ENCODE measurements around the gene TRAF3.
A peak's percentile ranks its signal among the peaks of the same experiment; 100 is the strongest.

TRAF3 gene

GRCh38 chr14:102938191-102938590, 160.9 kb downstream of the TRAF3 start:
- Histone ChIP-seq H3F3A (ENCODE audit: insufficient read depth, low read length) (0 out of 2 replicates have a peak, but pooled peaks cover 6% of the 10 kb centered on the region), H3K79me2 (ENCODE audit: insufficient read depth, low read length) (no peaks in the 10 kb centered on the region), H3K27ac (ENCODE audit: low read depth, low read length, poor library complexity, severe bottlenecking) (peak overlapping the region; percentile 99), H3K4me2 (ENCODE audit: low read length) (no peak overlapping the region), H3K36me3 (ENCODE audit: insufficient read depth, low read length) (no peaks in the 10 kb centered on the region; the same call in 1 of the 2 replicates), H3K4me1 (ENCODE audit: insufficient read depth, low read length, severe bottlenecking) (peaks cover 99% of the 10 kb centered on the region), H3K9me3 (ENCODE audit: low read length) (no peaks in the 10 kb centered on the region), H3K9me2 (ENCODE audit: low read depth, low read length) (no peaks in the 10 kb centered on the region), H3K9ac (ENCODE audit: low read length) (no peak overlapping the region; the same call in 1 of the 2 replicates), H3K4me3 (ENCODE audit: low read depth, low read length, poor library complexity, severe bottlenecking) (no peak overlapping the region), H2AFZ (ENCODE audit: low read length) (no peak overlapping the region), H3K27me3 (ENCODE audit: insufficient read depth, low read length) (no peaks in the 10 kb centered on the region), H4K20me1 (ENCODE audit: insufficient read depth, low read length) (no peaks in the 10 kb centered on the region)
- TF ChIP-seq CTCF (IDR thresholded peaks at IDR 0.05; ENCODE audit: low read length) (no peak), EZH2 (IDR thresholded peaks at IDR 0.05; ENCODE audit: borderline replicate concordance, low read length) (no peak)

GRCh38 chr14:102939329-102939728, 162.1 kb downstream of the TRAF3 start:
- Histone ChIP-seq H3K36me3 (ENCODE audit: insufficient read depth, low read length) (no peaks in the 10 kb centered on the region; the same call in 1 of the 2 replicates), H3K27me3 (ENCODE audit: insufficient read depth, low read length) (no peaks in the 10 kb centered on the region), H3K4me2 (ENCODE audit: low read length) (no peak overlapping the region), H3K9ac (ENCODE audit: low read length) (no peak overlapping the region; the same call in 1 of the 2 replicates), H3K9me3 (ENCODE audit: low read length) (no peaks in the 10 kb centered on the region), H3F3A (ENCODE audit: insufficient read depth, low read length) (0 out of 2 replicates have a peak, but pooled peaks cover 6% of the 10 kb centered on the region), H3K79me2 (ENCODE audit: insufficient read depth, low read length) (no peaks in the 10 kb centered on the region), H3K4me1 (ENCODE audit: insufficient read depth, low read length, severe bottlenecking) (peaks cover 94% of the 10 kb centered on the region), H3K9me2 (ENCODE audit: low read depth, low read length) (no peaks in the 10 kb centered on the region), H3K27ac (ENCODE audit: low read depth, low read length, poor library complexity, severe bottlenecking) (peak overlapping the region; percentile 92), H2AFZ (ENCODE audit: low read length) (no peak overlapping the region), H4K20me1 (ENCODE audit: insufficient read depth, low read length) (no peaks in the 10 kb centered on the region), H3K4me3 (ENCODE audit: low read depth, low read length, poor library complexity, severe bottlenecking) (no peak overlapping the region)
- TF ChIP-seq EZH2 (IDR thresholded peaks at IDR 0.05; ENCODE audit: borderline replicate concordance, low read length) (no peak), CTCF (IDR thresholded peaks at IDR 0.05; ENCODE audit: low read length) (no peak)

- no peaks in the 10 kb centered on the region; the same call in 1 of the 2 replicates for H3K36me3 ChIP-seq (ENCODE audit: insufficient read depth, low read length)
- H2AFZ ChIP-seq (ENCODE audit: low read length), result no peak overlapping the region
- no peaks in the 10 kb centered on the region for H3K9me2 ChIP-seq (ENCODE audit: low read depth, low read length)
- H3K4me3 ChIP-seq (ENCODE audit: low read depth, low read length, poor library complexity, severe bottlenecking), result peak overlapping the region; percentile 49
- peak overlapping the region; percentile 52 for H3K9ac ChIP-seq (ENCODE audit: low read length)
- TF ChIP-seq CTCF (IDR thresholded peaks at IDR 0.05; ENCODE audit: low read length), result no peak
- no peak for TF ChIP-seq EZH2 (IDR thresholded peaks at IDR 0.05; ENCODE audit: borderline replicate concordance, low read length)
- no peaks in the 10 kb centered on the region for H3K9me3 ChIP-seq (ENCODE audit: low read length)
- H3K79me2 ChIP-seq (ENCODE audit: insufficient read depth, low read length), result no peaks in the 10 kb centered on the region
- 0 out of 2 replicates have a peak, but pooled peaks cover 6% of the 10 kb centered on the region for H3F3A ChIP-seq (ENCODE audit: insufficient read depth, low read length)
- H3K4me1 ChIP-seq (ENCODE audit: insufficient read depth, low read length, severe bottlenecking), result peaks cover 88% of the 10 kb centered on the region
- peak overlapping the region; percentile 92 for H3K27ac ChIP-seq (ENCODE audit: low read depth, low read length, poor library complexity, severe bottlenecking)
- H3K27me3 ChIP-seq (ENCODE audit: insufficient read depth, low read length), result no peaks in the 10 kb centered on the region
- H3K4me2 ChIP-seq (ENCODE audit: low read length), result peak overlapping the region; percentile 59
- no peaks in the 10 kb centered on the region for H4K20me1 ChIP-seq (ENCODE audit: insufficient read depth, low read length)
Measured at GRCh38 chr14:102939820-102940561, 162.7 kb downstream of the TRAF3 start.

All from OCI-LY1 (cell line).